ENCODE data around the gene CFTR.

CFTR gene

GRCh38 chr7:117555260-117555659, 75.4 kb downstream of the CFTR start:
- TF ChIP-seq CTCF (IDR thresholded peaks at IDR 0.05; ENCODE audit: control insufficient read depth, extremely low read depth, insufficient read depth) = no peak
- DNase-seq (ENCODE audit: low read depth) = no peak
- no peak overlapping the region for H3K4me3 ChIP-seq (ENCODE audit: low read depth, low read length)

GRCh38 chr7:117559391-117559790, 79.6 kb downstream of the CFTR start:
- H3K4me3 ChIP-seq (ENCODE audit: low read depth, low read length) = no peak overlapping the region
- TF ChIP-seq CTCF (IDR thresholded peaks at IDR 0.05; ENCODE audit: control insufficient read depth, extremely low read depth, insufficient read depth) = no peak
- no peak for DNase-seq (ENCODE audit: low read depth)

GRCh38 chr7:117560030-117560429, 80.2 kb downstream of the CFTR start:
- DNase-seq (ENCODE audit: low read depth) = no peak
- TF ChIP-seq CTCF (IDR thresholded peaks at IDR 0.05; ENCODE audit: control insufficient read depth, extremely low read depth, insufficient read depth) = no peak

GRCh38 chr7:117562759-117563158, 82.9 kb downstream of the CFTR start:
- no peak for DNase-seq (ENCODE audit: low read depth)
- no peak overlapping the region for H3K4me3 ChIP-seq (ENCODE audit: low read depth, low read length)
- TF ChIP-seq CTCF (IDR thresholded peaks at IDR 0.05; ENCODE audit: control insufficient read depth, extremely low read depth, insufficient read depth) = no peak

More at GRCh38 chr7:117560030-117560429, 80.2 kb downstream of the CFTR start:
- no peak overlapping the region for H3K4me3 ChIP-seq (ENCODE audit: low read depth, low read length)

GRCh38 chr7:117564080-117564479, 84.3 kb downstream of the CFTR start:
- no peak for TF ChIP-seq CTCF (IDR thresholded peaks at IDR 0.05; ENCODE audit: control insufficient read depth, extremely low read depth, insufficient read depth)
- DNase-seq (ENCODE audit: low read depth) = no peak
- H3K4me3 ChIP-seq (ENCODE audit: low read depth, low read length) = no peak overlapping the region

GRCh38 chr7:117564627-117565026, 84.8 kb downstream of the CFTR start:
- H3K4me3 ChIP-seq (ENCODE audit: low read depth, low read length) = no peak overlapping the region
- TF ChIP-seq CTCF (IDR thresholded peaks at IDR 0.05; ENCODE audit: control insufficient read depth, extremely low read depth, insufficient read depth) = no peak
- no peak for DNase-seq (ENCODE audit: low read depth)

GRCh38 chr7:117565226-117565625, 85.4 kb downstream of the CFTR start:
- TF ChIP-seq CTCF (IDR thresholded peaks at IDR 0.05; ENCODE audit: control insufficient read depth, extremely low read depth, insufficient read depth) = no peak
- H3K4me3 ChIP-seq (ENCODE audit: low read depth, low read length) = no peak overlapping the region
- DNase-seq (ENCODE audit: low read depth) = no peak
